OCI-LY1 (cell line): ENCODE results near the gene ARHGAP44.

Experiments
- CTCF ChIP-seq: fragments of 200-600 bp; sonication (generic), shearing (Covaris generic); IDR thresholded peaks from 2 replicates; pipeline ENCODE4 v1.5.1; 2017; ENCODE audit warnings: mild to moderate bottlenecking, antibody characterized with exemption, low read length, moderate library complexity, mixed read lengths
- EZH2 ChIP-seq: fragments of 200-600 bp; sonication (generic), shearing (Covaris generic); IDR thresholded peaks from 2 replicates; pipeline ENCODE4 v1.8.0; 2017; ENCODE audit warnings: borderline replicate concordance, mixed run types, mild to moderate bottlenecking, antibody characterized with exemption, low read length, moderate library complexity, mixed read lengths

- TF ChIP-seq CTCF, result no peak
- TF ChIP-seq EZH2, result no peak
Measured at GRCh38 chr17:12866244-12866643, 76.9 kb downstream of the ARHGAP44 start.
